ENCODE results near the gene FOXJ2.

- TF ChIP-seq POLR2AphosphoS5 (IDR thresholded peaks at IDR 0.05; ENCODE audit: borderline replicate concordance, low read depth, low read length) (no peak), EZH2 (IDR thresholded peaks at IDR 0.05) (no peak)
Observed at GRCh38 chr12:8030189-8030588, 2.3 kb upstream of the FOXJ2 start.

Measured in SK-N-MC (cell line).